K562 (cell line): Measurements from ENCODE around the gene PNMA8A. TPM values are rescaled to one million over a fixed set of nuclear protein-coding genes. Genes with fewer than 3 reads are reported as not detected.

Source experiments
- TEAD1 ChIP-seq, 2 experiments: fragments of 450-650 bp in 1 of 2; sonication (generic) in 1 of 2; formaldehyde crosslinking; IDR thresholded peaks; 2 replicates each; pipeline versions ENCODE4 v1.4.0 to v1.8.0; 2020 to 2022; ENCODE audit warnings: mild to moderate bottlenecking in 2 of 2, missing genetic modification reagents in 1 of 2
- polyA plus RNA-seq, 8 experiments: library from polyadenylated mRNA; depleted of rRNA in 4 of 8; stranded (reverse) in 5 of 8; unstranded in 3 of 8; fragments of >200 nt; fragmentation: Nextera tagmentation in 2 of 8; fragmentation: Illumina TruSeq in 1 of 8; extraction: Ambion mirVana in 2 of 8; extraction: Trizol in 1 of 8; gene quantifications; 2 replicates each; pipeline versions ENCODE4 v1.2.1 to v1.2.3, GENCODE V29; 2011 to 2014; ENCODE audit warnings: inconsistent platforms in 1 of 8, missing spikeins in 1 of 8
- total RNA-seq, 7 experiments: library from RNA; depleted of rRNA in 6 of 7; stranded (reverse); fragments of >200 nt in 6 of 7; fragmentation: Illumina TruSeq in 2 of 7; extraction: Trizol in 2 of 7; gene quantifications; 2 replicates each; pipeline versions ENCODE4 v1.2.1 to v1.2.3, GENCODE V29; 2011 to 2021; ENCODE audit warnings: low replicate concordance in 1 of 7
- TF ChIP-seq, protein P1 (sequence below): fragments of 450-650 bp; IDR thresholded peaks from 2 replicates; pipeline ENCODE4 v1.6.1; 2016; ENCODE audit warnings: mild to moderate bottlenecking, moderate library complexity
- TF ChIP-seq, protein P2 (sequence below): sonication (generic); formaldehyde crosslinking; IDR thresholded peaks from 2 replicates; pipeline ENCODE4 v1.9.0; 2022; ENCODE audit warnings: mild to moderate bottlenecking, missing genetic modification reagents

Gene PNMA8A
- total and polyA plus RNA-seq, 9 of the 15 experiments (the other 6 are each of a cell fraction or from before 2014, with no cell fraction given), result 6.6 to 23.8 (median 14.9) TPM

DNA sequence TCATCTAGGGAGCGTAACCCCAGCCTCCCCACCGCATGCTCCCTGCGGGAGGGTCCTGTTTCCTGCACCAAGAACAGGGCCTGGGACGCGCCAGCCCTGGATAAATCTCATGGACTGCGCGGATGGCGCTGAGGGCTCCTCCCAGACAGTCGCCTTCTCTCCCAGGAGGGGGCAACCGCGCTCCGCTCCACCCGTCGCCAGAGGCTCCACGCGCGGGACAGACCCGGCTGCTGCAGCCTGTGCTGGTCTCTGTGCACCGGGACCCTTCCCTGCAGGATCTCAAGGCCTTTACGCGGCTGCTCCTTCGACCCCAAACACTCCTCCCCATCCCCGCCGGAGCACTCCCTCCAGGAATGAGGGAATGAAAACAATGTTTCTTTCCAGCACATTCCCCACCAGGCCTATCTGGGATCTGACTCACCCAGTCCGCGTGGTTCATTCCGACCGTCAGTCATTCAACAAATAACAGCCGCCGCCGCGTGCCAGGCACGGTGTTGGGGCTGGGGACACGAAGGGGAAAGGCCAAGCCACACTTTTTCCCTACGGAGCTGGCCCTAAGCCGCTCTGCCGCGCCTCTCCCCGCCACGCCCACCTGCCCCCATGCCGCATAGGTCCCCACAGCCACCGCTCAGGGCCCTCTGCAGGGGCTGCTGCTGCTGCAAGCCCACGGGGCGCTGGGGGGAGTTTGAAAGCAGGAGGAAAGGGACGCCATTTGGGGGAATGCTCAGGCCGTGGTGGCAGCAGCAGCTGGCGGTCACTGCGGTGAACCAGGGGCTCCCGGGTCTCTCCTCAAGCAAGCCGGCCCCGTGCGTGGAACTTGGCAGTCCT lies 18.3 kb upstream of the PNMA8A start (continued):
- TF ChIP-seq, protein P1, sequence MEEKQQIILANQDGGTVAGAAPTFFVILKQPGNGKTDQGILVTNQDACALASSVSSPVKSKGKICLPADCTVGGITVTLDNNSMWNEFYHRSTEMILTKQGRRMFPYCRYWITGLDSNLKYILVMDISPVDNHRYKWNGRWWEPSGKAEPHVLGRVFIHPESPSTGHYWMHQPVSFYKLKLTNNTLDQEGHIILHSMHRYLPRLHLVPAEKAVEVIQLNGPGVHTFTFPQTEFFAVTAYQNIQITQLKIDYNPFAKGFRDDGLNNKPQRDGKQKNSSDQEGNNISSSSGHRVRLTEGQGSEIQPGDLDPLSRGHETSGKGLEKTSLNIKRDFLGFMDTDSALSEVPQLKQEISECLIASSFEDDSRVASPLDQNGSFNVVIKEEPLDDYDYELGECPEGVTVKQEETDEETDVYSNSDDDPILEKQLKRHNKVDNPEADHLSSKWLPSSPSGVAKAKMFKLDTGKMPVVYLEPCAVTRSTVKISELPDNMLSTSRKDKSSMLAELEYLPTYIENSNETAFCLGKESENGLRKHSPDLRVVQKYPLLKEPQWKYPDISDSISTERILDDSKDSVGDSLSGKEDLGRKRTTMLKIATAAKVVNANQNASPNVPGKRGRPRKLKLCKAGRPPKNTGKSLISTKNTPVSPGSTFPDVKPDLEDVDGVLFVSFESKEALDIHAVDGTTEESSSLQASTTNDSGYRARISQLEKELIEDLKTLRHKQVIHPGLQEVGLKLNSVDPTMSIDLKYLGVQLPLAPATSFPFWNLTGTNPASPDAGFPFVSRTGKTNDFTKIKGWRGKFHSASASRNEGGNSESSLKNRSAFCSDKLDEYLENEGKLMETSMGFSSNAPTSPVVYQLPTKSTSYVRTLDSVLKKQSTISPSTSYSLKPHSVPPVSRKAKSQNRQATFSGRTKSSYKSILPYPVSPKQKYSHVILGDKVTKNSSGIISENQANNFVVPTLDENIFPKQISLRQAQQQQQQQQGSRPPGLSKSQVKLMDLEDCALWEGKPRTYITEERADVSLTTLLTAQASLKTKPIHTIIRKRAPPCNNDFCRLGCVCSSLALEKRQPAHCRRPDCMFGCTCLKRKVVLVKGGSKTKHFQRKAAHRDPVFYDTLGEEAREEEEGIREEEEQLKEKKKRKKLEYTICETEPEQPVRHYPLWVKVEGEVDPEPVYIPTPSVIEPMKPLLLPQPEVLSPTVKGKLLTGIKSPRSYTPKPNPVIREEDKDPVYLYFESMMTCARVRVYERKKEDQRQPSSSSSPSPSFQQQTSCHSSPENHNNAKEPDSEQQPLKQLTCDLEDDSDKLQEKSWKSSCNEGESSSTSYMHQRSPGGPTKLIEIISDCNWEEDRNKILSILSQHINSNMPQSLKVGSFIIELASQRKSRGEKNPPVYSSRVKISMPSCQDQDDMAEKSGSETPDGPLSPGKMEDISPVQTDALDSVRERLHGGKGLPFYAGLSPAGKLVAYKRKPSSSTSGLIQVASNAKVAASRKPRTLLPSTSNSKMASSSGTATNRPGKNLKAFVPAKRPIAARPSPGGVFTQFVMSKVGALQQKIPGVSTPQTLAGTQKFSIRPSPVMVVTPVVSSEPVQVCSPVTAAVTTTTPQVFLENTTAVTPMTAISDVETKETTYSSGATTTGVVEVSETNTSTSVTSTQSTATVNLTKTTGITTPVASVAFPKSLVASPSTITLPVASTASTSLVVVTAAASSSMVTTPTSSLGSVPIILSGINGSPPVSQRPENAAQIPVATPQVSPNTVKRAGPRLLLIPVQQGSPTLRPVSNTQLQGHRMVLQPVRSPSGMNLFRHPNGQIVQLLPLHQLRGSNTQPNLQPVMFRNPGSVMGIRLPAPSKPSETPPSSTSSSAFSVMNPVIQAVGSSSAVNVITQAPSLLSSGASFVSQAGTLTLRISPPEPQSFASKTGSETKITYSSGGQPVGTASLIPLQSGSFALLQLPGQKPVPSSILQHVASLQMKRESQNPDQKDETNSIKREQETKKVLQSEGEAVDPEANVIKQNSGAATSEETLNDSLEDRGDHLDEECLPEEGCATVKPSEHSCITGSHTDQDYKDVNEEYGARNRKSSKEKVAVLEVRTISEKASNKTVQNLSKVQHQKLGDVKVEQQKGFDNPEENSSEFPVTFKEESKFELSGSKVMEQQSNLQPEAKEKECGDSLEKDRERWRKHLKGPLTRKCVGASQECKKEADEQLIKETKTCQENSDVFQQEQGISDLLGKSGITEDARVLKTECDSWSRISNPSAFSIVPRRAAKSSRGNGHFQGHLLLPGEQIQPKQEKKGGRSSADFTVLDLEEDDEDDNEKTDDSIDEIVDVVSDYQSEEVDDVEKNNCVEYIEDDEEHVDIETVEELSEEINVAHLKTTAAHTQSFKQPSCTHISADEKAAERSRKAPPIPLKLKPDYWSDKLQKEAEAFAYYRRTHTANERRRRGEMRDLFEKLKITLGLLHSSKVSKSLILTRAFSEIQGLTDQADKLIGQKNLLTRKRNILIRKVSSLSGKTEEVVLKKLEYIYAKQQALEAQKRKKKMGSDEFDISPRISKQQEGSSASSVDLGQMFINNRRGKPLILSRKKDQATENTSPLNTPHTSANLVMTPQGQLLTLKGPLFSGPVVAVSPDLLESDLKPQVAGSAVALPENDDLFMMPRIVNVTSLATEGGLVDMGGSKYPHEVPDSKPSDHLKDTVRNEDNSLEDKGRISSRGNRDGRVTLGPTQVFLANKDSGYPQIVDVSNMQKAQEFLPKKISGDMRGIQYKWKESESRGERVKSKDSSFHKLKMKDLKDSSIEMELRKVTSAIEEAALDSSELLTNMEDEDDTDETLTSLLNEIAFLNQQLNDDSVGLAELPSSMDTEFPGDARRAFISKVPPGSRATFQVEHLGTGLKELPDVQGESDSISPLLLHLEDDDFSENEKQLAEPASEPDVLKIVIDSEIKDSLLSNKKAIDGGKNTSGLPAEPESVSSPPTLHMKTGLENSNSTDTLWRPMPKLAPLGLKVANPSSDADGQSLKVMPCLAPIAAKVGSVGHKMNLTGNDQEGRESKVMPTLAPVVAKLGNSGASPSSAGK, result peak; percentile 48
- TF ChIP-seq, protein P2, sequence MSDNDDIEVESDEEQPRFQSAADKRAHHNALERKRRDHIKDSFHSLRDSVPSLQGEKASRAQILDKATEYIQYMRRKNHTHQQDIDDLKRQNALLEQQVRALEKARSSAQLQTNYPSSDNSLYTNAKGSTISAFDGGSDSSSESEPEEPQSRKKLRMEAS (CRISPR knock-in tag), result peak; percentile 52; the same call in 1 of the 2 replicates
- no peak for TF ChIP-seq TEAD1 (CRISPR knock-in tag; IDR thresholded peaks at IDR 0.05)
